GM21786 (cell line): ENCODE data around the gene PMF1.
"Not testable (repeated sequence)": the region's sequence is repeated elsewhere in the genome, so short reads cannot be mapped to it uniquely, and the experiment has no call there.

Experiments used
- ATAC-seq: cut with Tn5 transposase; IDR thresholded peaks from one replicate; pipeline ENCODE4 v1.9.1; 2021; ENCODE audit not compliant: unreplicated experiment

The PMF1 gene

DNA sequence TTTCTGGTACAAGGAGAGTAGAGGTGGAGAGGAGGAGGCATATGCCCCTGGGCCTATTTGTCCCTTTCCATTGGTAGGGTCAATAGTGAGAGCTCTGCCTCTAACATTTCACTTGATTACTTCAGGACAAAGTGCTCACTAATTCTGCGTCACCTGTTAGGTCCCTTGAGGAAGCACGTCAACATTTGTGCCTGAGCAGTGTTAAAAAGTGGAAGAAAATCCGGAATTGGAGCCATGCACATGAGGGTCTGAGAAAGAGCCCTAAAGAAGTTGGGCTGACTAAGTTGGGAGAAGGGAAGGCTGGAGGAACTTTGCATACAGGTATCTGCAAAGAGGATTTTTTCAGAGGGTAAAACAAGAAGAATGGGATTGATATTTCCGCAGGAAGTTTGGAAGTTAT is 17.0 kb upstream of the PMF1 start:
- ATAC-seq = no peak

DNA sequence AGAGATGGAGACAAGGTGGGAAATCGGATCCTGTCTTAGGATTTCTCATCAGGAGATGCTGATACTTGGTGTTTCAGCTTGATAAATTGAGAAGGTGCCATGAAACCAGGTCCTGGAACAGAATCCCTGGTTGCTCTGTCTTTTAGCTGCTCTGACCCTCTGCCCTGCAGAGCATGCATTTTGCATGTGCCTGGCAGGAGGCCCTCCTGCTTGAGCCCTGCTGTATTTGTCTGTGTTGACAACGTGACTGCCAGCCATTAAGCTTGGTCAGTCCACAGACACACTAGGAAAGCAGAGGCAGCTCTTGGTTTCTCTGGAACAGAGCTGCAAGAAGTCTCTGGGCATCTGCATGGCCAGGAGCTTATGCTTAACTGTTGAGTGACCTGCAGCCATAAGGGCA is 16.4 kb upstream of the PMF1 start:
- no peak for ATAC-seq

DNA sequence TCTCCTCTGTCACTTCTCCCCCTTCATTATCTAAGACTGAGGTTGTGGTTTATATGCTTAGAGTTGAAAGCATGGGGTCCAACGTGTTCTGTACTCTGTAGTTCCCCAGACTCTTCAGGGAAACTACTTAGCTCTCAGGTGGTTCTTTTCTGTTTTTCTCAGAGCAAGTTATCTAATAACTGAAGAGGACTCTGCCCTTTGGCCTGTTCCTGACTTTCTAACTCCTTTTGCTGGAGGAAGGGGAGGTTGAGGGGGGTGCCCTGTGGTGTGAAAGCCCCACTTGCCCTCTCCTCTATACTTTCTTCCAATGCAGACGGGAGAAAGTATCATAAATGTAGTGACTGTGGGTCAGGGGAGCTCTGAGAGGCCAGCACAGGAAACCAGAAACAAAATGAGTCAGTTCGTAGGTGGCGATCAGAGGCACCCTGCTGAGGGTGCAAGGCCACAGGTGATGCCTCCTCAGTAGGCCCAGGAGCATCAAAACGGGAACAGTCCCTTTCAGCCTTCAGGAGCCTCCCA is 13.9 kb upstream of the PMF1 start:
- ATAC-seq = peak; percentile 53

DNA sequence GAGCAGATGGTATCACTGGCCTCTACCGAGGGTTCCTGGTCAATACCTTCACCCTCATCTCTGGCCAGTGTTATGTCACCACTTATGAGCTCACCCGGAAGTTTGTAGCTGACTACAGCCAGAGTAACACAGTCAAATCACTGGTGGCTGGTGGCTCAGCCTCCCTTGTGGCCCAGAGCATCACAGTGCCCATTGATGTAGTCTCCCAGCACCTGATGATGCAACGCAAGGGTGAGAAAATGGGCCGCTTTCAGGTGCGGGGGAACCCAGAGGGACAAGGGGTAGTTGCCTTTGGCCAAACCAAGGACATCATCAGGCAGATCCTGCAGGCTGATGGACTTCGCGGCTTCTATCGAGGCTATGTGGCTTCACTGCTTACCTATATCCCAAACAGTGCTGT is 12.8 kb upstream of the PMF1 start:
- ATAC-seq = no peak

DNA sequence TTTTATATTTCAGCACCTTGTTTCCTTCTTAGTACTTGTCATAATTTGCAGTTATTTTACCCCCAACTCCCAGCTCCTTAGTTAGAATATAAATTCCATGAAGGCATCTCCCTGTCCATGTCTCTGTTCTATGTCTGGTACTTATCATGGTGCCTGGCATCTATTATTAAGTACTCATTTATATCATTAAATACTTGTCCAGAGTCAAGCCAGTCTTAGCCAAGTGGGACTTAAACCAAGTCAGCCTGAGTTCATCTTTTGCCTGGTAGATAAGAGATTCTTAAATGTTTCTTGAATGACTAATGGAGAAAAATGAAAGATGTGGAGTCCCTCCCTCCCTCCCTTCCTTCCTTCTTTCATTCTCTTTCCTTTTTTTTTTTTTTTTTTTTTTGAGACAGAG is 9.5 kb upstream of the PMF1 start:
- no peak for ATAC-seq

DNA sequence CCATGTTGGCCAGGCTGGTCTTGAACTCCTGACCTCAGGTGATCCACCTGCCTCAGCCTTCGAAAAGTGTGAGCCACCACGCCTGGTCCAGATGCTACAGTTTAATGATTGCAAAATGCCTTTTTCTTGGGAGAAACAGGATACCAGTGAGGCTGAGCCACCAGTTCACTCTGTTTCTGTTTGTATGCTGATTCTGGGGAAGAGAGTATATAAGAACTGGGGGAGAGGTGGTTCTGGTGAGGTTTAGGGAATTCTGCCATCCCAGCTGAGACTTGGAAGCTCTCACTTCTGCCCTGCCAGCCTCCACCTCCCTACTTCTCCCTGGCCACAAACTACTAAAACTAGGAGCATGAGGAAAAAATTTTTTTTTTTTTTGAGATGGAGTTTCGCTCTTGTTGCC is 8.1 kb upstream of the PMF1 start:
- ATAC-seq = no peak

DNA sequence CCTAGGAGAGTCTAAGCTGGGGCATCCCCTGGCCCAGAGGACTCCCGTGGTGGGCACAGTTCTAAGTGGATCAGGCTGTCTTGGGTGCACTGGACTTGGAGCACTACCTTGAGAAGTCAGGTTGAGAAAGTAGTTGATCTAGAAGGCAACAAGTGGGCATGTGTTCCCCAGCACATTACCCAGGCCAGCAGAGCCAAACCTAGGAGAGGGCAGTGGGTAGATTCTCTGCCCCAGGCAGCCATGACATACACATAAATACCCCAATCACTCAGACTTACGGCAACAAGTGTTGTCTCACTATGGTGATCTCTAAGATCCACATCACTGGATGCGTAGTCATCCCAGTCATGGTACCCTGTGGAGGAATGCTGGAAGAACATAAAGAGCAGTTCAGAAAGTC is 1.6 kb upstream of the PMF1 start:
- ATAC-seq = no peak

DNA sequence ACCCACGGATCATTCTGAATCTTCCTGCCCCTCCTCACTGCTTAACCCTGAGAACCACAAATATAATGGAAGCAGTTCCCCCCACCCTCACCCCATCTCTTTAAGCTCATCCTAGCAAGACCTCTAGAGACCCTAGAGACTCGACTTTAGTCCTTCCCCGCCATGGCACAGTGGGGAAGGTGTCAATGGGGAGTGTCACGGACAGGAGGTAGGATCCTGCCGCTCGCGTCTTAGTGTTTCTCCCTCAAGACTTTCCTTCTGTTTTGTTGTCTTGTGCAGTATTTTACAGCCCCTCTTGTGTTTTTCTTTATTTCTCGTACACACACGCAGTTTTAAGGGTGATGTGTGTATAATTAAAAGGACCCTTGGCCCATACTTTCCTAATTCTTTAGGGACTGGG is 677 bp upstream of the PMF1 start:
- ATAC-seq = no peak

DNA sequence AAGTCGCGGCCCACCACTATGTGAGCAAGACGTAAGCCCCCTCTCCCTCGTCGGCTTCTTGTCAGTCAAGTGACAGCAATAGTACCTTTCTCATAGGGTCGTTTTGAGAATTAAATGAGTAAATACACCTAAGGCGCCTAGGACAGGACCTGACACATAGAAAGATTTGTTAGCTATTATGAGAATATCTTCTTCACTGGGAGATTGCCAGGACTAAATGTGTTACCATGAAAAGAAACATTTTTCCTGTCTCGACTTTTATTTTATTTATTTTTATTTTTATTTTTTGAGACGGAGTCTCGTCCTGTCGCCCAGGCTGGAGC is 798 bp downstream of the PMF1 start:
- no peak for ATAC-seq

DNA sequence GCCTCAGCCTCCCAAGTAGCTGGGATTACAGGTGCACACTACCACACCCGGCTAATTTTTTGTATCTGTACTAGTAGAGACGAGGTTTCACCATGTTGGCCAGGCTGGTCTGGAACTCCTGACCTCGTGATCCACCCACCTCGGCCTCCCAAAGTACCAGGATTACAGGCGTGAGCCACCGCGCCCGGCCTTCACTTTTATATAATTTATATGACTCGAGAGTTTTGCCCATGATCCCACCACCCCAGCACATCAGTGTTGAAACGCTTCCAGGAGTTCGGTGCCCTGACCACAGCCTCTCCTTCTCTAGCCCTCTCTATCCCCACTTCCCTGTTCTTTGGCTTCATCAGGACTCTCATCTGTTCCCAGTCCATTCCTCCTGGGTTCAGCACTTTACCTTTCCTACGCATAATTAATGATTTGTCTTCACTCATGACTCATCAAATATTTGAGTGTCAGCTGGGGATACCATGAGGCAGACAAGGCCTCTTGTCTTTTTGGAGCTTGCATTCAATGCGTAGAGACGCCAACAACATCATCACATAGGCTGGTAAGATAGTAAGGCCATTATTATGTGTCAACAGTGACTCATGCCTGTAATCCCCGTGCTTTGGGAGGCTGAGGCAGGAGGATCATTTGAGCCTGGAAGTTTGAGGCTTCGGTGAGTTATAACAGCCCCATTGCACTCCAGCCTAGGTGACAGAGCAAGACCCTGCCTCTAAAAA is 1.4 kb downstream of the PMF1 start:
- no peak for ATAC-seq

DNA sequence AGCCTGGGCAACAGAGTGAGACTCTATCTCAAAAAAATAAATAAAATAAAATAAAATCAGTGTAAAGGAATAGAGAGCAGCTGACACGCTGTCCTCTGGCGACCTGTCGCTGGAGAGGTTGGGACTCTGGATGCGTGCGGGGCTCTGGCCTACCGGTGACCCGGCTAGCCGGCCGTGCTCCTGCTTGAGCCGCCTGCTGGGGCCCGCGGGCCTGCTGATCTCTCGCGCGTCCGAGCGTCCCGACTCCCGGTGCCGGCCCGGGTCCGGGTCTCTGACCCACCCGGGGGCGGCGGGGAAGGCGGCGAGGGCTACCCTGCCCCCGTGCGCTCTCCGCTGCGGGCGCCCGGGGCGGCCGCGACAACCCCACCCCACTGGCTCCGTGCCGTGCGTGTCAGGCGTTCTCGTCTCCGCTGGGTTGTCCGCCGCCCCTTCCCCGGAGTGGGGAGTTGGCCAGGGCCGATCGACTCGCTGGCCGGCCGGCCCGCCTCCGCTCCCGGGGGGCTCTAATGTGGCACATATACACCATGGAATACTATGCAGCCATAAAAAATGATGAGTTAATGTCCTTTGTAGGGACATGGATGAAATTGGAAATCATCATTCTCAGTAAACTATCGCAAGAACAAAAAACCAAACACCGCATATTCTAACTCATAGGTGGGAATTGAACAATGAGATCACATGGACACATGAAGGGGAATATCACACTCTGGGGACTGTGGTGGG is 3.7 kb downstream of the PMF1 start:
- not testable (repeated sequence) for ATAC-seq

DNA sequence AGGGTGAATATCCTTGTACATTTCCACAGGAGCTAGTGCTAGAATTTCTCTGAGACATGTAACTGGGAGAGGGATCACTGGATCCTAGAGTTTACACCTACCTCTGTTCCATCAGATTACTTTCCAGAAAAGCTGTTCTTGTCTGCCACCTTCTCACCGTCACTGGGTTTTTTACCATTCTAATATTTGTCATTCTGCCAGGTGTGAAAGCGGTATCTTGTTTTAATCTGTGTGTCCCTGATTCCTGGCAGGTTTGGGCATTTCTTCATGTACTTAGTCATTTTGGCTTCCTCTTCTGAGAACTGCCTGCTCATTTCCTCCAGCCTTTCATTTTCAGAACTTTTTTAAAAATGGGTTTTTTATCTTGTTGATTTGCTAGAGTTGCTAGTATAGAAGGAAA is 5.1 kb downstream of the PMF1 start:
- ATAC-seq = no peak

DNA sequence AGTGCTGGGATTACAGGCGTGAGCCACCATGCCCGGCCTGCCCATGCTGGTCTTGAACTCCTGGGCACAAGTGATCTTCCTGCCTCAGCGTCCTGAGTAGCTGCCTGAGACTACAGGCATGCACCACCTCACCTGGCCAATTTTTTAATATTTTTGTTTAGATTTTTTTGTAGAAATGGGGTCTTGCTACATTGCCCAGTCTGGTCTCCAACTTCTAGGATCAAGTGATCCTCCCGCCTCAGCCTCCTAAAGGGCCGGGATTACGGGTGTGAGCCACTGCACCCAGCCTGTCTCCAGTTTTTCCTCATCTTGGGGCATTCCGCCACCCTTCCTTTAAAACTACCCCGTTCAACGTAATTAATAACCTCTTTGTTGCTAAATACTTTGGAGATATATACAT is 7.4 kb downstream of the PMF1 start:
- ATAC-seq = no peak

DNA sequence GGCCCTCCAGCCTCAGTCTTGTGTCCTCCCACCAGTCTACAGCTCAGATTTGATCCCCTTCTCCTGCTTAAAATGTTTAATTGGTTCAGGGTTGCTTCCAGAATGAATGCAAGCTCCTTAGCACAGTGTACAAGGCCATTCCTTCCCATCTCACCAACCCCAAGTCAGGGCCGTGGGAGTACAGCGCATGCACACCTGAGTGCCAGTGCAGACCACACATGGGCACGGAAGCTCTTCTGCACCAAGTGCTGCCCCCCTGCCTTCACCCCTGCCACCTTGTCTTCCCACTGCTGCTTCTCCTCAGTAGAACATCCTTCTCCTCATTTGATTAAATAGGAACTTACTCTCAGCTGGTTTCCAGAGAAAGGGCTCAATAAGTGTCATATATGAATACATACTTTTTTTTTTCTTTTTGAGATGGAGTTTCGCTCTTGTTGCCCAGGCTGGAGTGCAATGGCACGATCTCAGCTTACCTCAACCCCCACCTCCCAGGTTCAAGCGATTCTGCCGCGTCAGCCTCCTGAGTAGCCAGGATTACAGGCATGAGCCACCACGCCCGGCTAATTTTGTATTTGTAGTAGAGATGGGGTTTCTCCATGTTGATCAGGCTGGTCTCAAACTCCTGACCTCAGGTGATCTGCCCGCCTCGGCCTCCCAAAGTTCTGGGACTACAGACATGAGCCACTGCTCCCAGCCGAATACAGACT is 9.3 kb downstream of the PMF1 start:
- no peak for ATAC-seq

DNA sequence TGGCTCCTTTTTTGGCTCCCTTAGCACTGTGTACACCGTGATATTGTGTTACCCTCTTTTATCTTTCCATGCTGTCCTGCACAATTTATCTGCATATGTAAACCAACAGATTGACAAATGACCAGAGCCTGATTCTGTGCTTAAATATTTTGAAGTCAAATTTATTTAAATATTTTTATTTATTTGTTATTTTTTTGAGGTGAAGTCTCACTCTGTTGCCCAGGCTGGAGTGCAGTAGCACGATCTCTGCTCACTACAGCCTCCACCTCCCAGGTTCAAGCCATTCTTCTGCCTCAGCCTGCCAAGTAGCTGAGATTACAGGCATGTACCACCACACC is 12.8 kb downstream of the PMF1 start:
- no peak for ATAC-seq

DNA sequence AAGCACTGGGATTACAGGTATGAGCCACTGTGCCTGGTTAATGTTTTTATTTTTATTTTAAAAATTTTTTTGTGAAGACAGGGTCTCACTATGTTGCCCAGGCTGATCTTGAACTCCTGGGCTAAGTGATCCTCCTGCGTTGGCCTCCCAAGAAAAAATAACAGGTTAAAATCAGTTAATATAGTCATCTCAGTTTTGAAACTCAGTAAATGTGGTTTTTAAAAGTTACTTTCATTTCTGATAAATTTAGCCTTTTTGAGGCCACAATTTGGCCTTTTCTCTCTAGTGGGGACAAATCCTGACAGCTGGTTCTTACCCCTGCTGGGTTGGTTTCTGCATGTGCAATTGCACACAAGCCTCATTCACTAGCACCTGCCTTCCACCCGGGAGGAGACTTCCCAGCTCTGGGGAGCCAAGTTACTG is 13.3 kb downstream of the PMF1 start:
- ATAC-seq = peak; percentile 67

DNA sequence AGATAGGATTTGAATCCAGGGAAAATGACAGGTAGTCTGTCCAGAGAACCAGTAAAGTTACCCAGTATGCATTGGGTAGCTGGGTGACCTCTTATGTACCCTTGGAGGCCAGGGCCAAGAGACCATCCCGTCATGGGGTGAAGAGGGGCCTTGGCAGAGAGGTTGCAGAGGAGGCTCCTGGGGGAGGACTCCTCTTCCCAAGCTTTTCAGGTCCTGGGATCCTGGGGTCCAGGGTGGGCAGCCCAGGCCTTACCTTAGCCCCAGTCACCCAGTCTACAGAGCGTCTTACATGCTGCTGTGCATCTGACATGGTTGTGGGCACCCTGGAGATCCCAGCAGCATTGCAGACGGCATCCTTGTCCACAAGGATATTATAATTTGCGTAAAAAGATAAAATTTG is 14.0 kb downstream of the PMF1 start:
- ATAC-seq = no peak

DNA sequence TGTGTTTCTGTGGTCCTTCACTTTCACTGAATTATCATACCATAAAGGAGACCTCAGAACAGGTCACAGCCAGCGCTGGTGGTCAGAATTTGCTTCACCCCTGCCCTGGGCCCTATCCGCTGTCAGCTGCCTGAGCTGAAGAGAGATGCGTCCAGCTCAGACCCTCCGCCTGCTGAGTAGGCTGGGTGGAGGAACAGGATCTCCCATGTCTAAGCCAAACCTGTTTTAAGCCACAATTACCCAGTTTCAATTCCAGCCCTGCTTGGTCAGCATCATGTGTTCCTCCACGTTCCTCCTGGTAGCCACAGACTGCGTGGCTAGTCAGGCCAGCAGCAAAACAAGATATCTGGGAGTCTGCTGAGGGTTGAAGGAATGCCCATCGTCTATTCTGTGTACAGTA is 15.7 kb downstream of the PMF1 start:
- no peak for ATAC-seq

DNA sequence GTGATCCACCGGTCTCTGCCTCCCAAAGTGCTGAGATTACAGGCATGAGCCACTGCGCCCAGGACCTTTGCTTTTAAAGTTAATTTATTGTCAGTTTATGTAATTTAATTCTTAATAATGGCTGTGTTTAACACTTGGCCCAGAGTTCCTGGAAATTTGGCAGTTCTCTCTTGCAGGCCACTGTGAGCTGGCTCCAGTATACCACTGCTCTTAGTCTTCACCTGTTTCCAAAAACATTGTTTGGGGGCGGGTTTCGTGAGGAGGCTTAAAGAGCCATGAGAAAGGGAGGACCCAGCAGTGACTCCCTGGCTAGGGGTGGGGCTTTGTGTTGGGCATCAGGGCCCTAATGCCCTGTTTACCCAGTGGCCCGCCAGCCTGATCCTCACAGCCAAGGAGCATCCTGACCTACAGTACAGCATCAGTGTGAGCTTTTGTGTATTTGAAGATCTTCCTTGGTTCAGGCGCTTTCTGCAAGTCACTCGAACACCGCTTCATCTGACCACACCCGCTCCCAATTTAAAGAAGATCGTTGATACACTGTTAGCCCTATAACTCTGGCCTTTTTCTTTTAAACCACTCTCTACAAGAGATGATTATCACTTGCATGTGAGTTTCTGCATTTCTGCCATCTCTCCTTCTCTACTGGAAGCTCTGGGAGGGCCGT is 17.1 kb downstream of the PMF1 start:
- ATAC-seq = no peak

DNA sequence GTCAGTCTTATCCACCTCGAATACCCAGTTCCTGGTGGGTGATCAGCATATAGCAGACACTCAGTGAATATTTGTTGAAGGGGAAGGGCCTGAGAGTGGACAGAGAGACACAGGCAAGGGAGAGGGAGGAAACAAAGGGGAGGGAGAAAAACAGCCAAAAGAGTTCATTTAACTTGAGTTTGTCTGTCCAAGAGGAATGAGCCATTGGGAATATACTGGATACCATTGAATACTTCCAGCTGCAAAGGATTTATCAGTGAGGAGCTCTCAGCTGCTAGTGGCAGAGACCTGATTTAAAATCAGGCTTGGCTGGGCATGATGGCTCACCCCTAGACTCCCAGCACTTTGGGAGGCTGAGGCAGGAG is 17.6 kb downstream of the PMF1 start:
- no peak for ATAC-seq

DNA sequence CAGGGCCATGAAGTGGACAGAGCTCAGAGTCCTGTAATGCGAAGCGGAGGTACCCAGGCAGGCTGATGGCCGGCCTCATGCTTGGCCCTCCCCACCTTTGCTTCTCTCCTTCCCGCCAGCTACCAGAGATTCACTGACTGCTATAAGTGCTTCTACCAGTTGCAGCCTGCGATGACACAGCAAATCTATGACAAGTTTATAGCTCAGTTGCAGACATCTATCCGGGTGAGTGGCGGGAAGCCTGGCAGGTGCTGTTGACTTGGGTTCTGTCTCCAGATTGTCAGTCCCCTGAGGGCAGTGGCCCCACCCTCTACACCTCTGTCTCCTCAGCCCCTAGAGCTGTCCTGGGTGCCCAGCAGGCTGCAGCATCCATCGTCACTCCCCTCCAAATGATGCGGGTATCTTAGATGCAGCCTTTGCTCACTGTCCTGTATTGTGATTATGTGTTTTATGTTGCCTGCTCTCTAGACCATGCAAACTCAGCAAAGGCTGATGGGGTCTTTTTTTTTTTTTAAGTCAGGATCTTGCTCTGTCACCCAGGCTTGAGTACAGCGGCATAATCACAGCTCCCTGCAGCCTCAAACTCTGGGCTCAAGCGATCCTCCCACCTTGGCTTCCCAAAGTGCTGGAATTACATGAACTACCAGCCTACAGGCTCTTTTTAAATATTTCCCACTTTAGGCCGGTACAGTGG is 19.5 kb downstream of the PMF1 start:
- ATAC-seq = no peak
